CD14-positive monocyte (primary cell): Measurements from ENCODE around the gene DUSP16. TPM values are rescaled to one million over a fixed set of nuclear protein-coding genes. Genes with fewer than 3 reads are reported as not detected.
"Not testable (repeated sequence)": the region's sequence is repeated elsewhere in the genome, so short reads cannot be mapped to it uniquely, and the experiment has no call there.

Source experiments
- DNase-seq, 3 donors: peaks; one replicate each; pipeline ENCODE4 v3.0.0-alpha.2; 2011 to 2022
- H2AFZ ChIP-seq: 2 replicates; pipeline ENCODE4 v1.6.0; 2012; ENCODE audit warnings: mild to moderate bottlenecking, low read depth, low read length, inconsistent platforms; ENCODE audit not compliant: insufficient read depth, poor library complexity, severe bottlenecking
- H3K27ac ChIP-seq, 2 donors: 1 replicate in 1 of 2; 2 replicates in 1 of 2; pipeline ENCODE4 v1.5.1; 2012 to 2013; ENCODE audit warnings: low read length in 2 of 2, control low read depth in 1 of 2, inconsistent platforms in 1 of 2, low read depth in 1 of 2, mild to moderate bottlenecking in 1 of 2
- H3K27me3 ChIP-seq, 2 donors: one replicate each; pipeline versions ENCODE4 v1.6.0 to v1.6.1; 2011 to 2013; ENCODE audit warnings: low read length in 2 of 2; ENCODE audit not compliant: control insufficient read depth in 2 of 2, insufficient read depth in 2 of 2
- H3K36me3 ChIP-seq, 2 donors: replicated peaks in 1 of 2; 1 replicate in 1 of 2; 2 replicates in 1 of 2; pipeline versions ENCODE4 v1.5.1 to v1.6.1; 2012 to 2013; ENCODE audit warnings: low read length in 2 of 2, control low read depth in 1 of 2, inconsistent platforms in 1 of 2, mild to moderate bottlenecking in 1 of 2; ENCODE audit not compliant: insufficient read depth in 2 of 2, control insufficient read depth in 1 of 2
- H3K4me1 ChIP-seq, 2 donors: 1 replicate in 1 of 2; 2 replicates in 1 of 2; pipeline versions ENCODE4 v1.5.1 to v1.6.1; 2012 to 2013; ENCODE audit warnings: low read length in 2 of 2, control low read depth in 1 of 2, inconsistent platforms in 1 of 2, mild to moderate bottlenecking in 1 of 2, moderate library complexity in 1 of 2; ENCODE audit not compliant: insufficient read depth in 2 of 2, control insufficient read depth in 1 of 2
- H3K4me2 ChIP-seq: replicated peaks from 2 replicates; pipeline ENCODE3; 2012; ENCODE audit warnings: low read length, moderate library complexity, mild to moderate bottlenecking; ENCODE audit not compliant: poor library complexity, severe bottlenecking; ENCODE audit errors: extremely low read depth
- H3K4me3 ChIP-seq, 3 experiments: fragments of 200-600 bp in 1 of 3; sonication (generic) in 1 of 3; replicated peaks in 1 of 3; 1 replicate in 2 of 3; 2 replicates in 1 of 3; pipeline ENCODE4 v1.5.1; 2011 to 2013; ENCODE audit warnings: low read length in 3 of 3, mild to moderate bottlenecking in 3 of 3, control low read depth in 2 of 3, low read depth in 2 of 3, inconsistent platforms in 1 of 3, moderate library complexity in 1 of 3
- H3K79me2 ChIP-seq: 2 replicates; pipeline ENCODE4 v1.6.0; 2012; ENCODE audit warnings: mild to moderate bottlenecking, control low read depth, inconsistent platforms, low read length, moderate library complexity; ENCODE audit not compliant: insufficient read depth
- H3K9ac ChIP-seq: 2 replicates; pipeline ENCODE4 v1.6.0; 2017; ENCODE audit warnings: low read length, mild to moderate bottlenecking; ENCODE audit not compliant: insufficient read depth, poor library complexity, severe bottlenecking
- H3K9me3 ChIP-seq, 2 donors: replicated peaks in 1 of 2; 1 replicate in 1 of 2; 2 replicates in 1 of 2; pipeline versions ENCODE4 v1.5.1 to v1.6.1; 2012 to 2013; ENCODE audit warnings: low read length in 2 of 2, control low read depth in 1 of 2; ENCODE audit not compliant: control insufficient read depth in 1 of 2, insufficient read depth in 1 of 2
- H4K20me1 ChIP-seq: 2 replicates; pipeline ENCODE4 v1.6.0; 2012; ENCODE audit warnings: mild to moderate bottlenecking, low read length, control low read depth, moderate library complexity; ENCODE audit not compliant: insufficient read depth
- H3K27ac Mint-ChIP-seq, 7 donors: one replicate each; pipeline ENCODE4 v1.8.0; 2020; ENCODE audit warnings: mild to moderate bottlenecking in 7 of 7, mixed read lengths in 7 of 7, moderate library complexity in 6 of 7, inconsistent platforms in 2 of 7
- H3K27me3 Mint-ChIP-seq, 3 donors: one replicate each; pipeline ENCODE4 v1.8.0; 2021 to 2022; ENCODE audit warnings: low read depth in 3 of 3, mild to moderate bottlenecking in 3 of 3, mixed read lengths in 3 of 3, moderate library complexity in 3 of 3, inconsistent platforms in 1 of 3
- H3K36me3 Mint-ChIP-seq, 2 donors: one replicate each; pipeline ENCODE4 v1.8.0; 2020; ENCODE audit warnings: mixed read lengths in 2 of 2, inconsistent platforms in 1 of 2, mild to moderate bottlenecking in 1 of 2
- H3K4me1 Mint-ChIP-seq: one replicate; pipeline ENCODE4 v1.8.0; 2020; ENCODE audit warnings: mild to moderate bottlenecking, mixed read lengths
- H3K4me3 Mint-ChIP-seq, 2 donors: one replicate each; pipeline ENCODE4 v1.8.0; 2020; ENCODE audit warnings: mild to moderate bottlenecking in 2 of 2, mixed read lengths in 2 of 2, moderate library complexity in 1 of 2
- H3K9me3 Mint-ChIP-seq, 7 donors: one replicate each; pipeline ENCODE4 v1.8.0; 2020 to 2022; ENCODE audit warnings: mixed read lengths in 7 of 7, mild to moderate bottlenecking in 6 of 7, moderate library complexity in 6 of 7, inconsistent platforms in 2 of 7
- whole genome bisulfite sequencing: methylation state at CpG from one replicate; pipeline ENCODE4 v1.1.5; 2013; ENCODE audit warnings: missing lambda C conversion rate; ENCODE audit not compliant: insufficient coverage; 5-methylcytosine and 5-hydroxymethylcytosine counted together
- intact Hi-C, 2 donors: fragments of 100-400 bp; cut with micrococcal nuclease; formaldehyde crosslinking; loops; one replicate each; pipeline versions ENCODE4 v1.15.0 to v1.15.1; 2023
- polyA plus RNA-seq, 3 donors: library from polyadenylated mRNA; depleted of rRNA in 1 of 3; unstranded in 2 of 3; stranded (reverse) in 1 of 3; fragments of 300-500 nt in 2 of 3; fragments of >200 nt in 1 of 3; fragmentation: Illumina TruSeq in 2 of 3; gene quantifications; 1 replicate in 2 of 3; 2 replicates in 1 of 3; pipeline ENCODE4 v1.2.3, GENCODE V29; 2012 to 2021
- TF ChIP-seq, protein P1 (sequence below): fragments of 200-600 bp; IDR thresholded peaks from one replicate; pipeline ENCODE4 v1.8.0; 2022; ENCODE audit warnings: antibody characterized with exemption, mild to moderate bottlenecking

DUSP16 gene
- polyA plus RNA-seq, 3 donors, result 0.04 to 0.46 (median 0.27) TPM

DNA sequence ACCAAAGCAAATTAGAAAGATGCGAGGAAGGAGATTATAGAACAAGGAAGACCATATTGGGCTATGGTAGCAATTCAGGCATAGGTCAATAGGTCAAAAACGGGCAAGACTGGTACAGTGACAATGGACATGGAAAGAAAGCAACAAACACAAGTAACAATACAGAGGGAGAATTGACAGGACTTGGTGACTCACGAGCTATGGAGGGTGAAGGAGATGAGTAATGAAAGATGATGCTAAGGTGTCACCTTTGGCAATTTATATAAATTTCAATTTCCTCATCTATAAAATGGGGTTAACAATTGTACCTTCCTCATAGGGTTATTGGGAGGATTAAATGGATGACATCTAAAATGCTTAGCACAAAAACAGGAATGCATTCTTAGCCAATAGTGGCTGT lies 15.1 kb upstream of the DUSP16 start:
- H3K4me1 Mint-ChIP-seq, result peaks cover 12% of the 10 kb centered on the region
- no peaks in the 10 kb centered on the region for H3K4me1 ChIP-seq
- no peak overlapping the region for H3K4me3 Mint-ChIP-seq
- H3K4me2 ChIP-seq, result no peak overlapping the region
- H3K9ac ChIP-seq, result no peak overlapping the region
- no peak overlapping the region for H3K4me3 ChIP-seq
- intact Hi-C loops, result no loop called here
- no peaks in the 10 kb centered on the region for H3K9me3 ChIP-seq
- H3K9me3 Mint-ChIP-seq, result no peaks in the 10 kb centered on the region
- no peak for DNase-seq
- no peaks in the 10 kb centered on the region for H4K20me1 ChIP-seq
- 100% methylated on average over 1 of the region's 3 CpGs for WGBS
- H3K36me3 ChIP-seq, result no peaks in the 10 kb centered on the region
- no peaks in the 10 kb centered on the region for H3K27me3 ChIP-seq
- H3K79me2 ChIP-seq, result no peaks in the 10 kb centered on the region
- H3K27me3 Mint-ChIP-seq, result peaks cover 2 to 7% (median 2%) of the 10 kb centered on the region in 3 donors
- no peak overlapping the region for H2AFZ ChIP-seq
- TF ChIP-seq, protein P1, sequence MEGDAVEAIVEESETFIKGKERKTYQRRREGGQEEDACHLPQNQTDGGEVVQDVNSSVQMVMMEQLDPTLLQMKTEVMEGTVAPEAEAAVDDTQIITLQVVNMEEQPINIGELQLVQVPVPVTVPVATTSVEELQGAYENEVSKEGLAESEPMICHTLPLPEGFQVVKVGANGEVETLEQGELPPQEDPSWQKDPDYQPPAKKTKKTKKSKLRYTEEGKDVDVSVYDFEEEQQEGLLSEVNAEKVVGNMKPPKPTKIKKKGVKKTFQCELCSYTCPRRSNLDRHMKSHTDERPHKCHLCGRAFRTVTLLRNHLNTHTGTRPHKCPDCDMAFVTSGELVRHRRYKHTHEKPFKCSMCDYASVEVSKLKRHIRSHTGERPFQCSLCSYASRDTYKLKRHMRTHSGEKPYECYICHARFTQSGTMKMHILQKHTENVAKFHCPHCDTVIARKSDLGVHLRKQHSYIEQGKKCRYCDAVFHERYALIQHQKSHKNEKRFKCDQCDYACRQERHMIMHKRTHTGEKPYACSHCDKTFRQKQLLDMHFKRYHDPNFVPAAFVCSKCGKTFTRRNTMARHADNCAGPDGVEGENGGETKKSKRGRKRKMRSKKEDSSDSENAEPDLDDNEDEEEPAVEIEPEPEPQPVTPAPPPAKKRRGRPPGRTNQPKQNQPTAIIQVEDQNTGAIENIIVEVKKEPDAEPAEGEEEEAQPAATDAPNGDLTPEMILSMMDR, result no peak
- H3K27ac ChIP-seq, result no peak overlapping the region
- H3K27ac Mint-ChIP-seq, result no peak overlapping the region
- H3K36me3 Mint-ChIP-seq, result no peaks in the 10 kb centered on the region

DNA sequence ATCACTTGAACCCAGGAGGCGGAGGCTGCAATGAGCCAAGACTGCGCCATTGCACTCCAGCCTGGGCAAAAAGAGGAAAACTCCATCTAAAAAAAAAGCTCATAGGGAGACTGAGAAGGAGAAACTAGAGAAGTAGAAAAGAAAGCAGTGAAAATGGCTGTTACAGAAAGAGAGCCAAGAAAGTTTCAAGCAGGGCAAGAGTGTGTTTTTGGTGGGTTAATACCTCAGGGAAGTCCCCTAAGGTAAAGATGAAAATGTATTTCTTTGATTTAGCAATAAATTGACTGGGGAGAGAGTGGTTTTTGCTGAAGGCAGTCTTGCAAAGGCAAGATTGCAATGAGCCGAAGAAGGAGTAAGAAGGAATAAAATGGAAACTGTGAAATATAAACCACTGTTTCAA lies 10.0 kb upstream of the DUSP16 start:
- Mint-ChIP-seq H3K36me3 (no peaks in the 10 kb centered on the region), H3K27me3 (peaks cover 2 to 5% (median 4%) of the 10 kb centered on the region in 3 donors), H3K9me3 (no peaks in the 10 kb centered on the region), H3K4me3 (no peak overlapping the region), H3K4me1 (peaks cover 6% of the 10 kb centered on the region), H3K27ac (no peak overlapping the region)
- no peaks in the 10 kb centered on the region for H3K79me2 ChIP-seq
- H3K36me3 ChIP-seq, result no peaks in the 10 kb centered on the region
- no CpG with 5 or more reads among the region's 3 CpGs for WGBS
- no peak overlapping the region for H3K9ac ChIP-seq
- no peak overlapping the region for H3K4me2 ChIP-seq
- no peak overlapping the region for H3K27ac ChIP-seq
- DNase-seq, result no peak
- TF ChIP-seq, protein P1, result no peak
- no peaks in the 10 kb centered on the region for H3K4me1 ChIP-seq
- H2AFZ ChIP-seq, result no peak overlapping the region
- H3K9me3 ChIP-seq, result no peaks in the 10 kb centered on the region
- H3K4me3 ChIP-seq, result no peak overlapping the region
- no peaks in the 10 kb centered on the region for H4K20me1 ChIP-seq
- no peaks in the 10 kb centered on the region for H3K27me3 ChIP-seq
- intact Hi-C loops, result no loop called here

DNA sequence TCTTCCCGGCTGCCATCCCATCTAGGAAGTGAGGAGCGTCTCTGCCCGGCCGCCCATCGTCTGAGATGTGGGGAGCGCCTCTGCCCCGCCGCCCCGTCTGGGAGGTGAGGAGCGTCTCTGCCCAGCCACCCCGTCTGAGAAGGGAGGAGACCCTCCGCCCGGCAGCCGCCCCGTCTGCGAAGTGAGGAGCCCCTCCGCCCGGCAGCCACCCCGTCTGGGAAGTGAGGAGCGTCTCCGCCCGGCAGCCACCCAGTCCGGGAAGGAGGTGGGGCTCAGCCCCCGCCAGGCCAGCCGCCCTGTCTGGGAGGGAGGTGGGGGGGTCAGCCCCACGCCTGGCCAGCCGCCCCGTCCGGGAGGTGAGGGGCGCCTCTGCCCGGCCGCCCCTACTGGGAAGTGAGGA lies 3.3 kb upstream of the DUSP16 start:
- H3K4me1 Mint-ChIP-seq, H3K27me3 ChIP-seq, H3K27me3 Mint-ChIP-seq, H3K9ac ChIP-seq, H3K36me3 Mint-ChIP-seq, H3K9me3 ChIP-seq, H3K79me2 ChIP-seq, H3K4me2 ChIP-seq, H3K9me3 Mint-ChIP-seq, H4K20me1 ChIP-seq, H3K4me3 Mint-ChIP-seq, H3K4me3 ChIP-seq, H3K36me3 ChIP-seq, H3K27ac ChIP-seq, H2AFZ ChIP-seq, DNase-seq, H3K4me1 ChIP-seq, H3K27ac Mint-ChIP-seq: not testable (repeated sequence)
- no CpG with 5 or more reads among the region's 32 CpGs for WGBS
- intact Hi-C loops, result loop anchor here (2.0 to 10.0 kb wide), 4 partner anchors 101 to 187 kb away; no protein-coding TSS in a partner anchor
